SH-SY5Y (cell line): ENCODE measurements around the gene POM121L12.

Experiments used
- GATA2 ChIP-seq: IDR thresholded peaks from 2 replicates; pipeline ENCODE4 v1.6.1; 2011; ENCODE audit warnings: mild to moderate bottlenecking, low read depth, low read length
- GATA3 ChIP-seq: IDR thresholded peaks from 2 replicates; pipeline ENCODE4 v1.6.1; 2011; ENCODE audit warnings: low read depth, mild to moderate bottlenecking, low read length, moderate library complexity

- no peak for TF ChIP-seq GATA3
- TF ChIP-seq GATA2: no peak
Observed at GRCh38 chr7:53002389-53002788, 33.0 kb upstream of the POM121L12 start.
